ENCODE results near the gene GANAB.

GANAB gene

GRCh38 chr11:62649486-62649885 lies 3.1 kb upstream of the GANAB start:
- no peak overlapping the region for H3K4me3 ChIP-seq (ENCODE audit: low read depth, low read length)
- no peak for DNase-seq (ENCODE audit: low read depth)
- TF ChIP-seq CTCF (conservative IDR thresholded peaks at IDR 0.05; ENCODE audit: low read depth, low read length): no peak

GRCh38 chr11:62648967-62649364 lies 2.6 kb upstream of the GANAB start:
- no peak for TF ChIP-seq CTCF (conservative IDR thresholded peaks at IDR 0.05; ENCODE audit: low read depth, low read length)
- no peak for DNase-seq (ENCODE audit: low read depth)
- no peak overlapping the region for H3K4me3 ChIP-seq (ENCODE audit: low read depth, low read length)

GRCh38 chr11:62648185-62648966 lies 2.0 kb upstream of the GANAB start:
- TF ChIP-seq CTCF (conservative IDR thresholded peaks at IDR 0.05; ENCODE audit: low read depth, low read length): no peak
- no peak overlapping the region for H3K4me3 ChIP-seq (ENCODE audit: low read depth, low read length)
- DNase-seq (ENCODE audit: low read depth): no peak

GRCh38 chr11:62647609-62648005 lies 1.2 kb upstream of the GANAB start:
- no peak overlapping the region for H3K4me3 ChIP-seq (ENCODE audit: low read depth, low read length)
- no peak for TF ChIP-seq CTCF (conservative IDR thresholded peaks at IDR 0.05; ENCODE audit: low read depth, low read length)
- no peak for DNase-seq (ENCODE audit: low read depth)

GRCh38 chr11:62646825-62647608 lies 604 bp upstream of the GANAB start:
- TF ChIP-seq CTCF (conservative IDR thresholded peaks at IDR 0.05; ENCODE audit: low read depth, low read length): no peak
- DNase-seq (ENCODE audit: low read depth): no peak
- no peak overlapping the region for H3K4me3 ChIP-seq (ENCODE audit: low read depth, low read length)

- DNase-seq (ENCODE audit: low read depth): no peak
- peak overlapping the region; percentile 90 for H3K4me3 ChIP-seq (ENCODE audit: low read depth, low read length)
Measured at GRCh38 chr11:62645671-62645945, 805 bp downstream of the GANAB start.

More at GRCh38 chr11:62645671-62645945, 805 bp downstream of the GANAB start:
- TF ChIP-seq CTCF (conservative IDR thresholded peaks at IDR 0.05; ENCODE audit: low read depth, low read length): no peak
